Measurements from ENCODE around the gene XCR1.

Gene XCR1

GRCh38 chr3:46062679-46063078 lies 35.4 kb upstream of the XCR1 start:
- Histone ChIP-seq H3K9ac (no peak overlapping the region), H3K79me2 (no peaks in the 10 kb centered on the region), H3K4me2 (ENCODE audit: low read length) (no peak overlapping the region), H3K27me3 (ENCODE audit: control insufficient read depth, insufficient read depth, low read length) (no peaks in the 10 kb centered on the region), H3K4me3 (ENCODE audit: low read depth, low read length) (no peak overlapping the region), H3K9me3 (ENCODE audit: control insufficient read depth, low read length) (no peaks in the 10 kb centered on the region), H3K27ac (no peak overlapping the region), H2AFZ (no peak overlapping the region), H3K4me1 (no peaks in the 10 kb centered on the region), H3K36me3 (ENCODE audit: control insufficient read depth, insufficient read depth, low read length) (no peaks in the 10 kb centered on the region)
- TF ChIP-seq CTCF (IDR thresholded peaks at IDR 0.05) = no peak

GRCh38 chr3:46061887-46062286 lies 34.6 kb upstream of the XCR1 start:
- Histone ChIP-seq H3K36me3 (ENCODE audit: control insufficient read depth, insufficient read depth, low read length) (no peaks in the 10 kb centered on the region), H3K4me3 (ENCODE audit: low read depth, low read length) (no peak overlapping the region), H3K4me1 (no peaks in the 10 kb centered on the region), H3K9me3 (ENCODE audit: control insufficient read depth, low read length) (no peaks in the 10 kb centered on the region), H3K27me3 (ENCODE audit: control insufficient read depth, insufficient read depth, low read length) (no peaks in the 10 kb centered on the region), H3K4me2 (ENCODE audit: low read length) (no peak overlapping the region), H3K27ac (no peak overlapping the region), H3K79me2 (no peaks in the 10 kb centered on the region), H2AFZ (no peak overlapping the region), H3K9ac (no peak overlapping the region)
- no peak for TF ChIP-seq CTCF (IDR thresholded peaks at IDR 0.05)

DNA sequence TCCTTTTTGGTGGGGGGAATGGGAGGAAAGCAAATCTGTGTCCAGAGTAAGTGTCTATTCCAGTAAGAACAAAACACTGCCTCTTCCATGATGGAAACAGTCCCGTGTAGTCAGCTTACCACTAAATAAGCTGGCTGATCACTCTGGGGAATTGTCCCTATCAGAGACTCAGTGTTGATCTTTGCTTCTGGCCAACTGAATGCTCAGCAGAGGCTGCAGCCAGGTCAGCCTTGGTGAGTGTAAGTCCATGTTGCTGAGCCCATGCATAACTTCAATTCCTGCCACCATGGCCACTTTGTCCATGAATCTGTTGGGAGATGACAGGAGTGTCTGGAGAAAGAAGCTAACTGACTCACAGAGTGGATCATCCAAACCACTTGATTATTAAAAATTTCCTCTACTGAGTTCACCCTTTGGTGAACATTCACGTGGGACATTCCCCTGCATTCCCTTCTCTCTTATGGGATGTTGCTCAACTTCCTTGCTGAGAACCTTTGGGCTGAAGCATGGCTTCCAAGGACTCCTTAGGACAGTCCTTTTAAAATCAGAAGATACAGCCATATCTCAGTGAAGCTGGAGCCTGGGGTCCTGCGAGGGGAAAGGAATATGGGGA lies 33.9 kb upstream of the XCR1 start:
- no peak for TF ChIP-seq CTCF (IDR thresholded peaks at IDR 0.05)
- no peaks in the 10 kb centered on the region for H3K27me3 ChIP-seq (ENCODE audit: control insufficient read depth, insufficient read depth, low read length)
- H3K27ac ChIP-seq = no peak overlapping the region
- no peak overlapping the region for H2AFZ ChIP-seq
- H3K9ac ChIP-seq = no peak overlapping the region
- H3K36me3 ChIP-seq (ENCODE audit: control insufficient read depth, insufficient read depth, low read length) = no peaks in the 10 kb centered on the region
- no peak overlapping the region for H3K4me2 ChIP-seq (ENCODE audit: low read length)
- H3K79me2 ChIP-seq = no peaks in the 10 kb centered on the region
- no peaks in the 10 kb centered on the region for H3K4me1 ChIP-seq
- H3K9me3 ChIP-seq (ENCODE audit: control insufficient read depth, low read length) = no peaks in the 10 kb centered on the region
- H3K4me3 ChIP-seq (ENCODE audit: low read depth, low read length) = no peak overlapping the region

DNA sequence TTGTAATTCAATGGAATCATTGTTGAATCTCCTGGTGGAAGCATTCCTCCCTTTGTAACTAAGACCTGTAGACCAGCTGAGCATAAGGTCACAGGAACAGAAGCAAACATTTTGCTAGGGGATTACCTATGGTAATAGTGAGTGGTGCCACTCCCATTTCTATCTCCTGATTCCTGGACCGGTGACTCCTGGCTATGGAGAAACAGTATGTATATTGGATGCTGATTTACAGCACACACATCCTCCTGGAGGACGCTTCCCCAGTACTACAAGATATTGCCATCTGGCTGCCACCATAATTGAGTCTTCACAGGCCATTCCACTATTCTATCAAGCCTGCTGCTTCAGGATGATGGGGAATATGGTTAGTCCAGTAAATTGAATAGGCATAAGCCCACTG lies 33.3 kb upstream of the XCR1 start:
- no peak overlapping the region for H3K4me2 ChIP-seq (ENCODE audit: low read length)
- H3K9me3 ChIP-seq (ENCODE audit: control insufficient read depth, low read length) = no peaks in the 10 kb centered on the region
- H3K4me3 ChIP-seq (ENCODE audit: low read depth, low read length) = no peak overlapping the region
- no peaks in the 10 kb centered on the region for H3K27me3 ChIP-seq (ENCODE audit: control insufficient read depth, insufficient read depth, low read length)
- H3K79me2 ChIP-seq = no peaks in the 10 kb centered on the region
- H2AFZ ChIP-seq = no peak overlapping the region
- H3K27ac ChIP-seq = no peak overlapping the region
- no peaks in the 10 kb centered on the region for H3K4me1 ChIP-seq
- no peak for TF ChIP-seq CTCF (IDR thresholded peaks at IDR 0.05)
- no peak overlapping the region for H3K9ac ChIP-seq
- H3K36me3 ChIP-seq (ENCODE audit: control insufficient read depth, insufficient read depth, low read length) = no peaks in the 10 kb centered on the region

- H3K9ac ChIP-seq = no peak overlapping the region
- H3K27me3 ChIP-seq (ENCODE audit: control insufficient read depth, insufficient read depth, low read length) = no peaks in the 10 kb centered on the region
- H3K79me2 ChIP-seq = no peaks in the 10 kb centered on the region
- no peak overlapping the region for H3K4me3 ChIP-seq (ENCODE audit: low read depth, low read length)
- no peak overlapping the region for H3K27ac ChIP-seq
- no peak overlapping the region for H3K4me2 ChIP-seq (ENCODE audit: low read length)
- H2AFZ ChIP-seq = no peak overlapping the region
- no peaks in the 10 kb centered on the region for H3K4me1 ChIP-seq
- no peaks in the 10 kb centered on the region for H3K9me3 ChIP-seq (ENCODE audit: control insufficient read depth, low read length)
- no peaks in the 10 kb centered on the region for H3K36me3 ChIP-seq (ENCODE audit: control insufficient read depth, insufficient read depth, low read length)
- TF ChIP-seq CTCF (IDR thresholded peaks at IDR 0.05) = no peak
These were observed 32.1 kb upstream of the XCR1 start for GRCh38 chr3:46059432-46059831.
